ENCODE results near the gene TSPAN4. TPM values are rescaled to one million over a fixed set of nuclear protein-coding genes. Genes with fewer than 3 reads are reported as not detected.

Gene TSPAN4
- total and polyA plus RNA-seq, 2 donors (not counting 1 experiment from before 2014, with no cell fraction given), result 102 to 191 TPM

DNA sequence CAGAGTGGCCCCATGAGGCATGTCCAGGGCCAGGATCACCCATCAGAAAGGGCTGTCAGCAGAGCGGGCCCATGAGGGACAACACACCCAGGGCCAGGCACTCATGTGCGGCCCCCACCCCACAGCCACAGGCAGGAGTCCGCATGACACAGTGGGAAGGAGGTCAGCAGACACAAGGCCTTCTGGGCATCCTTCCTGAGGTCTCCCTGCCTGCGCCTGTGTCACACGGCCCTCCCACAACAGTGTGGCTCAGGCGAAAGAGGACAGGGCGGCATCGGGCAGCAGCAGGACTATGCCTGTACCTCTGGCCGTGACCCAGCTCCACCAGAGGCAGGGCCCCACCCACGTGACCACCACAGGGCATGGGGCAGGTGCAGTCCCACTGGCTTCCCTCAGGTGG, 40.9 kb downstream of the TSPAN4 start:
- no peaks in the 10 kb centered on the region for H3K79me2 ChIP-seq (ENCODE audit: control insufficient read depth, insufficient read depth, low read length)
- no peaks in the 10 kb centered on the region for H4K20me1 ChIP-seq (ENCODE audit: control insufficient read depth, extremely low read depth, insufficient read depth, low read length)
- no peak overlapping the region for H3K4me2 ChIP-seq (ENCODE audit: extremely low read depth, insufficient read depth, low read length)
- H3K9me3 ChIP-seq (ENCODE audit: control insufficient read depth, insufficient read depth, low read depth, low read length), result no peaks in the 10 kb centered on the region
- no peak overlapping the region for H3K27ac ChIP-seq (ENCODE audit: insufficient read depth, low read length)
- H3K36me3 ChIP-seq (ENCODE audit: control insufficient read depth, insufficient read depth, low read length), result peaks cover 3% of the 10 kb centered on the region
- TF ChIP-seq EZH2 (IDR thresholded peaks at IDR 0.05; ENCODE audit: low read length, missing control alignments), result no peak
- TF ChIP-seq, protein P1, sequence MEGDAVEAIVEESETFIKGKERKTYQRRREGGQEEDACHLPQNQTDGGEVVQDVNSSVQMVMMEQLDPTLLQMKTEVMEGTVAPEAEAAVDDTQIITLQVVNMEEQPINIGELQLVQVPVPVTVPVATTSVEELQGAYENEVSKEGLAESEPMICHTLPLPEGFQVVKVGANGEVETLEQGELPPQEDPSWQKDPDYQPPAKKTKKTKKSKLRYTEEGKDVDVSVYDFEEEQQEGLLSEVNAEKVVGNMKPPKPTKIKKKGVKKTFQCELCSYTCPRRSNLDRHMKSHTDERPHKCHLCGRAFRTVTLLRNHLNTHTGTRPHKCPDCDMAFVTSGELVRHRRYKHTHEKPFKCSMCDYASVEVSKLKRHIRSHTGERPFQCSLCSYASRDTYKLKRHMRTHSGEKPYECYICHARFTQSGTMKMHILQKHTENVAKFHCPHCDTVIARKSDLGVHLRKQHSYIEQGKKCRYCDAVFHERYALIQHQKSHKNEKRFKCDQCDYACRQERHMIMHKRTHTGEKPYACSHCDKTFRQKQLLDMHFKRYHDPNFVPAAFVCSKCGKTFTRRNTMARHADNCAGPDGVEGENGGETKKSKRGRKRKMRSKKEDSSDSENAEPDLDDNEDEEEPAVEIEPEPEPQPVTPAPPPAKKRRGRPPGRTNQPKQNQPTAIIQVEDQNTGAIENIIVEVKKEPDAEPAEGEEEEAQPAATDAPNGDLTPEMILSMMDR (conservative IDR thresholded peaks at IDR 0.05 in 1 of 2, IDR thresholded peaks at IDR 0.05 in 1 of 2; ENCODE audit: low read depth in 1 of 2, low read length in 2 of 2), result no peak
- H3K4me3 ChIP-seq (replicated peaks in 1 of 4; ENCODE audit: control extremely low read depth in 1 of 4, insufficient read depth in 1 of 4, low read depth in 3 of 4, low read length in 4 of 4), result no peak overlapping the region
- no peaks in the 10 kb centered on the region for H3K4me1 ChIP-seq (ENCODE audit: control insufficient read depth, extremely low read depth, insufficient read depth, low read length)
- no peak overlapping the region for H3K9ac ChIP-seq (ENCODE audit: insufficient read depth, low read length)
- no peak overlapping the region for H2AFZ ChIP-seq (ENCODE audit: low read length)
- H3K27me3 ChIP-seq (ENCODE audit: control insufficient read depth, insufficient read depth, low read length), result no peaks in the 10 kb centered on the region
- no peak for DNase-seq (ENCODE audit: low read depth in 2 of 2)

DNA sequence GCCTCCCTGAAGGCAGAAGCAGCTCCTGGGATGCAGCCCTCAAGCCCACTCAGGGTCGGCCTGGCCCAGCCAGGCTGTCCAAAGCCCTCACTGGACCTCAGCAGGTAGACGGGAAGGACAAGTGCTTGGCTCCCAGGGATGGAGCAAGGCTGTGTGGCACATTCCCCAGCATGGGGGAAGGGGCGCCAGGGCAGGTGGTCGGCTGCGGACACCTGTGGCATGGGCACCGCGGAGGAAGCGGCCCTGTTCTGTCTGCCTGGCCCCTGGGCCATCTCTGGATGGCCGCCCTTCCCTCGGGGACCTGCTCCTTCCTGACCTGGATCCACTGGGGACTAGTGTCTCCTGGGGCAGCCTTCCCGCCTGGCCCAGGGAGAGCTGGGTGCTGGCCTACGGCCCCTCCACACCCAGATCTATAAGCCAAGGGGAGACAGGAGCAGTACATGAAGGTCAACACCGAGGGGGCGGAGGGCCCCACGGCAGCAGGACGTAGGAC, 42.0 kb downstream of the TSPAN4 start:
- Histone ChIP-seq H3K4me2 (ENCODE audit: extremely low read depth, insufficient read depth, low read length) (no peak overlapping the region), H3K79me2 (ENCODE audit: control insufficient read depth, insufficient read depth, low read length) (no peaks in the 10 kb centered on the region), H3K27ac (ENCODE audit: insufficient read depth, low read length) (no peak overlapping the region), H2AFZ (ENCODE audit: low read length) (no peak overlapping the region), H3K4me3 (replicated peaks in 1 of 4; ENCODE audit: control extremely low read depth in 1 of 4, insufficient read depth in 1 of 4, low read depth in 3 of 4, low read length in 4 of 4) (no peak overlapping the region), H3K4me1 (ENCODE audit: control insufficient read depth, extremely low read depth, insufficient read depth, low read length) (no peaks in the 10 kb centered on the region), H3K27me3 (ENCODE audit: control insufficient read depth, insufficient read depth, low read length) (no peaks in the 10 kb centered on the region), H4K20me1 (ENCODE audit: control insufficient read depth, extremely low read depth, insufficient read depth, low read length) (no peaks in the 10 kb centered on the region), H3K9me3 (ENCODE audit: control insufficient read depth, insufficient read depth, low read depth, low read length) (no peaks in the 10 kb centered on the region), H3K9ac (ENCODE audit: insufficient read depth, low read length) (no peak overlapping the region), H3K36me3 (ENCODE audit: control insufficient read depth, insufficient read depth, low read length) (peaks cover 3% of the 10 kb centered on the region)
- DNase-seq (ENCODE audit: low read depth in 2 of 2), result no peak
- TF ChIP-seq EZH2 (IDR thresholded peaks at IDR 0.05; ENCODE audit: low read length, missing control alignments), result no peak
- TF ChIP-seq, protein P1 (conservative IDR thresholded peaks at IDR 0.05 in 1 of 2, IDR thresholded peaks at IDR 0.05 in 1 of 2; ENCODE audit: low read depth in 1 of 2, low read length in 2 of 2), result no peak

DNA sequence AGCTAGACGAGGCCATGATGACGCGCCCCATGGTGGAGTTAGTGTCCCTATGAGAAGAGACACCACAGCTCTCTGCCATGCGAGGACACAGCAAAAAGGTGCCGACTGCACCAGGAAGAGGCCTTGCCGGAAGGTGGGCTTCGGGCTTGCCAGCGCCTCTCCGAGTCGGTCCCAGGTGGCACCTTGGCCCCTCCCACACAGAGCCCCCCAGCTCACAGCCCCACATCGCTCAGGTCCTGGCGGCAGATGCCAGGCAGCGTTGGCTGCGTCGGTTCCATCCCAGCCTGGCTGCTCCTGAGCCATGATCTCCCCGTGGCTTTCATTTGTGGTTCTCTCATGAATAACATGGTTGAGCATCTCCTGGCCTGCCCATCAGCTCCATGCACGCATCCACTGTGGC, 43.9 kb downstream of the TSPAN4 start:
- Histone ChIP-seq H3K4me2 (ENCODE audit: extremely low read depth, insufficient read depth, low read length) (no peak overlapping the region), H2AFZ (ENCODE audit: low read length) (no peak overlapping the region), H3K4me3 (replicated peaks in 1 of 4; ENCODE audit: control extremely low read depth in 1 of 4, insufficient read depth in 1 of 4, low read depth in 3 of 4, low read length in 4 of 4) (no peak overlapping the region), H3K27me3 (ENCODE audit: control insufficient read depth, insufficient read depth, low read length) (no peaks in the 10 kb centered on the region), H3K36me3 (ENCODE audit: control insufficient read depth, insufficient read depth, low read length) (peaks cover 3% of the 10 kb centered on the region), H3K9me3 (ENCODE audit: control insufficient read depth, insufficient read depth, low read depth, low read length) (no peaks in the 10 kb centered on the region), H3K9ac (ENCODE audit: insufficient read depth, low read length) (no peak overlapping the region), H3K27ac (ENCODE audit: insufficient read depth, low read length) (no peak overlapping the region), H3K4me1 (ENCODE audit: control insufficient read depth, extremely low read depth, insufficient read depth, low read length) (no peaks in the 10 kb centered on the region), H3K79me2 (ENCODE audit: control insufficient read depth, insufficient read depth, low read length) (no peaks in the 10 kb centered on the region), H4K20me1 (ENCODE audit: control insufficient read depth, extremely low read depth, insufficient read depth, low read length) (no peaks in the 10 kb centered on the region)
- no peak for DNase-seq (ENCODE audit: low read depth in 2 of 2)
- TF ChIP-seq, protein P1 (conservative IDR thresholded peaks at IDR 0.05 in 1 of 2, IDR thresholded peaks at IDR 0.05 in 1 of 2; ENCODE audit: low read depth in 1 of 2, low read length in 2 of 2), result no peak
- no peak for TF ChIP-seq EZH2 (IDR thresholded peaks at IDR 0.05; ENCODE audit: low read length, missing control alignments)

Measured in fibroblast of lung (primary cell).